Astrocyte of the hippocampus (primary cell): Measurements from ENCODE around the gene XRCC4.

Source experiments
- DNase-seq: peaks from one replicate; pipeline ENCODE4 v3.0.0; 2011; ENCODE audit warnings: low read depth, low spot score

Gene XRCC4

GRCh38 chr5:83270311-83270710, 193.0 kb downstream of the XRCC4 start:
- DNase-seq = peak; percentile 16

DNA sequence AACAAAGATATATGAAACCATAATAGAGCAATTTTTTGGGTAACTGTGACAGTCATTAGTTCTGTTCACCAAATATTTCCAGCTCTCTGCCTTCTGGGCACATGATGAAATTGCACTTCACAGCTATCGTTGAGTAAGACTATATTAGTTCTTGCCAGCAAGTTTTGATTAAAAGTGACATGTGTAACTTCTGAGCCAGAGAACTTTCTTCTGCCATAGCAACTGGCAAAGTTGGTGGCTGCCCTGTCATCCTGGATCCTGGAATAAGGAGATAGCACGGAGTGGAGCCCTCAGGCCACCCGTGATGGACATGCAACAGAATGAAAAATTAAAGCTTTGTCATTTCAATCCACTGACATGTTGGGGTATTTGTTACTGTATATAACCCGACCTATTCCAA, 199.8 kb downstream of the XRCC4 start:
- no peak for DNase-seq

GRCh38 chr5:83277953-83278352, 200.6 kb downstream of the XRCC4 start:
- DNase-seq = no peak

DNA sequence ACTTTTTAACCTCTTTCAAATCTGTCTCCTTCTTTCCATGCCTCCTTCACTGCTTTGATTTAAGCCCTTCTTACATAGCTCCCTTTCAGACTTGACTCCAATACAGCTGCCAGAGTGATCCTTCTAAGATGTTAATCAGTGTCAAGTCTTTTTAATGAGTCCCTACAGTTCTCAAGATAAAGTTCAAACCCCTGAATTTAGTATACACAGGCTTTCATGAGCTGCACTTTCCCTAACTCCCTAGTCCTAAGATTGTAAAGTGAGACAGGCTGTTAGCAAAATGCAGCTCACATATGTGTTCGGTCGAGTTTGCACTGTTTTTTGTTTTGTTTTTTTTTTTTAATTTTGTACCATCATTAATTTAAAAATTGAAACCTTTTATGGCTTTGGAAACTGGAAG, 203.8 kb downstream of the XRCC4 start:
- no peak for DNase-seq

- DNase-seq = peak; percentile 86
Measured at GRCh38 chr5:83281658-83282057, 204.3 kb downstream of the XRCC4 start.

- no peak for DNase-seq
Measured at GRCh38 chr5:83283761-83284160, 206.4 kb downstream of the XRCC4 start.

DNA sequence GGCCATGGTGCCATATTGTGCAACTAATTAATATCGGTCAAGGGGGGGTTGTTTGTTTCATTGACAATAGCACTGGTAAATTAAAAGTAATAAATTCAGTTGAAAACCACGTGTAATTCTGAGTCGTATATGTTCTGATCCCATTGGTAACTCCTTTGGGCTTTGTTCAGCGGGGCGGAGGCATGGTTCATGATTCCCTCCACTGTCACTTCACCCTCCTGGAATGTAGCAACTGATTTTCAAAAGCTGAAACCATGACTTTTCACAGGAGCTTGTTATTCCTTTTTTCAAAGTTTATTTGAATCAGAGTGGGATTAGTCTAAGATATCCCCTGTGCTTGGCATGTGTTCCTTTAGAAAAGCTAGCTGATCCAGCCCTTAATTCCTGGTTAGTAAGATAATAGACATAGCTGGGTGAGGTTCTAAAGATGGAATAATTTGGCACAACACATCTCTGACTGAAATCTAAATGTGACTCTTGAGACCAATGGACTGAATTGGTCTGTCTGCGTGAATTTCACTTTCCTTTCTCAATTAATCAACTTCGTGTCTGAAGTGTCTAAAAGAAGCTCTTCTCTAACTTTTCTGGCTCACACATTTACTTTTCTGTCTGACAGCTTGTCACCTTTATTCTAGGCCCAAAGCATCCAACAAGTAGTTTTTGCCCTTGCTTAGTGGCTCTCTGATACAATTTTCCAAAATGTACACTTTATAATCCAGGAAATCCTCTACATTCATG, 208.5 kb downstream of the XRCC4 start:
- no peak for DNase-seq

GRCh38 chr5:83294246-83294645, 216.9 kb downstream of the XRCC4 start:
- DNase-seq = no peak

- no peak for DNase-seq
Measured at GRCh38 chr5:83299353-83299752, 222.0 kb downstream of the XRCC4 start.

GRCh38 chr5:83306572-83307241, 229.4 kb downstream of the XRCC4 start:
- peak; percentile 91 for DNase-seq

DNA sequence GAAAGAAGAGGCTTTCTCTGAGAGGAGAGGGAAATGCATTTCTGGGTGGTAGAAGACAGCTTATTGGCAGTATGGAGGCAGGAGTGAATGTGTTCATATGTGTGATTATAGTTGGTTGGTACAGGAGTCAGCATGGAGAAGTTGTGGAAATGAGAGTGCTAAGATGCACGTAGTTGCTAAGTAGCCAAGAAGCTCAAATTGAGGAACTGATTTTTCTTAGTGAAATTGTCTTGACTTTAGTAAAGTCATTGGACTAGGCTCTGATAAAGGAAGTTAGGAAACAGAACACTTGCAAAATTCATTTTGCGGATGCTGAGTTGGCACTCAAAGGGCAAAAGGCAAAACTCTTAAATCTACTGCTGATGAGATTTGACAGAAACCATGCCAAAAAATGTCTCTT, 235.3 kb downstream of the XRCC4 start:
- no peak for DNase-seq

- DNase-seq = peak; percentile 64
Measured at GRCh38 chr5:83313436-83313835, 236.1 kb downstream of the XRCC4 start.

DNA sequence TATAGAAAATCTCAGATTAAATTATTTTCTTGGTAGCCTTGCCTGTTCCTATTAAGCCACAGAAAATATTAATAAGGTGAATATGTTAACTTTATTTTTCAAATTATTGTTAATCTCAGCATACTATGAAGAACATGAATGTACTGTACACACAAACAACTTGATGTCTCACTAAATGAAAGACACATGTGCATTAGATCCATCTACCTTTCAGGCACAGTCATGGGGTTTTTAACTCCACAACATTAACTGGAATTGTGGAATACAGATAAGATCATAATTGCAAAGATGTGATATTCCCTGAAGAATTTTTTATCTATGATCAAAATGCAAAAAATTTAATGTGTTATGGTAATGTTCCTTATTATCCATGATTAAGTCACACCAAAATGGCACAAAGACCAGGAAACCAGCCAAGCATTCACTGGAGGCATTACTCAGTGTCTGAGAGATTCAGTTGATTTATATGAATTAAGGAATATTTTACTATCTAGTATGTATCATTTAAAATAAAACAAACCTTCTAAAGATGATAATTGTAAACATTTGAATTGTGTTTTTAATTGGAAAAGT, 244.2 kb downstream of the XRCC4 start:
- peak; percentile 22 for DNase-seq

- peak; percentile 39 for DNase-seq
Measured at GRCh38 chr5:83322273-83322924, 245.1 kb downstream of the XRCC4 start.

GRCh38 chr5:83323557-83324180, 246.3 kb downstream of the XRCC4 start:
- DNase-seq = no peak

GRCh38 chr5:83331842-83332241, 254.5 kb downstream of the XRCC4 start:
- DNase-seq = no peak

DNA sequence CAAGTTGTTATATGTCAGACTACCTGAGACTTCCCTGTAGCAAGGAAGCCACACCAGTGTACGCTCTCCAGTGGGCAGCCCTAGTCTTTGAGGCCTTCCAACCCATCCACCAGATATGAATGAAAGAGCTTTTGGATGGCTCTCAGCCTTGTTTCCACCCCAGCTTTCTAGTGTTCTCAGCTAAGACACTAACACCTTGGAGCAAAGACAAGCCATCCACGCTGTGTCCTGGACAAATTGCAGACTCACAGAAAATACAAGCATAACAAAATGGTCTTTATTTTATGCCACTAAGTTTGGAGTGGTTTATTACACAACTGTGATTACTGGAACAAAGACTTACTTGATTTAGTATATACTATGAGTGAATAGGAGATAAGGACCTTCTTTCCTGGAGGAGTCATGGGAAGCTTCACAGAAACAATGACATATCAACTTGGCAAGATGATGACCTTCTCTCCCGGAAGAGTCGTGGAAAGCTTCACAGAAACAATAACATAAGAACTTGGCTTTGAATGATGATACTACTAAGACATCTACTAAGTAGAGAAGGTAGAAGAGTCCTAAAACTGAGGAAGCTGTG, 260.2 kb downstream of the XRCC4 start:
- DNase-seq = no peak

DNA sequence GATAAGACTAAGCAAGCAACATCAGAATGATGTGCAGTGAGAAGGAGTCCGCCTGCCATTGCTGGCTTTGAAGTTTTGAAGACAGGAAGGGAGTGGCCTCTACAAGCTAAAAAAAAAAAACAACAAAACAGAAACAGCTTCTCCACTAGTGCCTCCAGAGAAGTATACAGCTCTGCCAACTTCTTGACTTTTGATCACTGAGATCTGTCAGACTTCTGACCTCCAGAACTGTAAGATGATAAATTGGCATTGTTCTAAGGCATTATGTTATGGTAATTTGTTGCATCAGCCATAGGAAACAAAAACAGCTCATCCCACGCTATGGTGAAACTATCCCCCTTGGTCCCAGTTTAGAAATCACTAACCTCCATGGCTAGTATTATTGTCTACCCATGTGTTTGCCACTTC, 263.2 kb downstream of the XRCC4 start:
- no peak for DNase-seq

DNA sequence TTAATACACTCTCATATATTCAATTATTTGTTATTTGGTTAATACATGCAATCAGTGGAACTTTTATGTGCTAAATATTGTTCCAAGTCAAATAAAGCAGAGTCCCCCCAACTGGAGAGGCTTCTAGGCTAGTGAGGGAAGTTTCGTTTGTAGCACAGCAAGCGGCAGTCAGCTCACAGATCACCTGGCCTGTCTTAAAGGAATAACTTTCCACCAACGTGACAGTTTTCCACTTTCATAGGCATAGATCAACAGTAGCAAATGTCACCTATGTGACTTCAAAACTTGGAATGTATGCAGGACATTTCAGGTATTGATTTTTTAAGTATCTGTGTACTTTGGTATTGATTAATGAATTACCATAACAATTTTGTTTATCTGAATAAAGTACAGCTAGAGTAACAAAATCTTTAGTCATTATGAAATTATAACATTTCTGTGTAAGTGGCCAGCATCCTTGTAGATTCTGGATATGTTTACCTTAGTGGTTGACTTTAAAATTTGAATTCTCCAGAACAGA, 264.5 kb downstream of the XRCC4 start:
- DNase-seq = no peak

DNA sequence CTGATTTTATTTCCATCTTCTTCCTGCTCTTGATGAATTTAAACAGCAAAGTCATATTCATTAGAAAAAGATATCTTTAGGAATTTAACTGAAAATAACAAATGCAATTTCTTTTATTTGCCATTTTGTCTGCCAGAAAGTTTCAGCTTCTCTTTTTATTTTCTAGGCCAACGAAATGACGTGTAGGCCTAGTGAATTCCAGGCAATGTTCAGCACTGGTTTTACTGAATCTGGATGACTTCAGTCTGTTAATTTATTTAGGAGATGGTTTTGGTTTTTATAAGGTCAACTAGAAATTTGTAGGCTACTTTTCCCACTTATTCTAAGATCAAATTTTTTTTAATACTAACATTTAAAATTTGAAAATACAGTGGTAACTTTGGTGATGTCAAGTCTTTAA, 265.1 kb downstream of the XRCC4 start:
- DNase-seq = no peak

DNA sequence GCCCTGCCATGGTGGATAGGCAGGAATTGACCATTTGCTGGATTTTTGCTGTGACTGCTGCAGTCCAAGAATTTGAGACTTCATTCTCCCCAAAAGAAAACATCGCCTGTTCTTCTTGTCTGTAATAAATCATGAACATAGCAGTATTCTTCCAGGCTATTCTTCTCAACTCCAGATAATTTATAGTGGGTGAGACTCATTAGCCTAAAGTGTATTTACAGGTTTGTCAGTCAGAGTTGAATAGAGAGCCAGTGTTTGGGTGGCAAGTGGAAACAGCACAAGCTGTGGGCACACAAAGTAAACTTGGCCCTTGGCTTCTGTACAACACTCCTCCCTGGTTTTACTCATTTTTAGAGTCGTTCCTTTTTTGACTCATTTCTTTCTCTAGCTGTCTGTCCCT, 266.0 kb downstream of the XRCC4 start:
- DNase-seq = peak; percentile 33
